SH-SY5Y (cell line): Measurements from ENCODE around the gene ALG8.

ENCODE experiments used
- GATA2 ChIP-seq: IDR thresholded peaks from 2 replicates; pipeline ENCODE4 v1.6.1; 2011; ENCODE audit warnings: mild to moderate bottlenecking, low read depth, low read length
- GATA3 ChIP-seq: IDR thresholded peaks from 2 replicates; pipeline ENCODE4 v1.6.1; 2011; ENCODE audit warnings: low read depth, mild to moderate bottlenecking, low read length, moderate library complexity

- TF ChIP-seq GATA2 (peak; percentile 58; the same call in 1 of the 2 replicates), GATA3 (no peak)
These were observed 60.0 kb downstream of the ALG8 start, which contains the start of gene NDUFC2 for GRCh38 chr11:78079232-78080083.
